GM18526 (cell line): ENCODE data around the gene FGA.

Experiments
- POLR2A ChIP-seq: IDR thresholded peaks from 3 replicates; pipeline ENCODE4 v1.6.1; 2011; ENCODE audit not compliant: insufficient read length; ENCODE audit errors: extremely low read depth

The FGA gene

GRCh38 chr4:154591890-154592289 lies 1.3 kb upstream of the FGA start:
- TF ChIP-seq POLR2A, result no peak

- TF ChIP-seq POLR2A, result no peak
Observed at GRCh38 chr4:154589296-154590197, 995 bp downstream of the FGA start.

- TF ChIP-seq POLR2A, result no peak
Observed at GRCh38 chr4:154588198-154588597, 2.3 kb downstream of the FGA start.

DNA sequence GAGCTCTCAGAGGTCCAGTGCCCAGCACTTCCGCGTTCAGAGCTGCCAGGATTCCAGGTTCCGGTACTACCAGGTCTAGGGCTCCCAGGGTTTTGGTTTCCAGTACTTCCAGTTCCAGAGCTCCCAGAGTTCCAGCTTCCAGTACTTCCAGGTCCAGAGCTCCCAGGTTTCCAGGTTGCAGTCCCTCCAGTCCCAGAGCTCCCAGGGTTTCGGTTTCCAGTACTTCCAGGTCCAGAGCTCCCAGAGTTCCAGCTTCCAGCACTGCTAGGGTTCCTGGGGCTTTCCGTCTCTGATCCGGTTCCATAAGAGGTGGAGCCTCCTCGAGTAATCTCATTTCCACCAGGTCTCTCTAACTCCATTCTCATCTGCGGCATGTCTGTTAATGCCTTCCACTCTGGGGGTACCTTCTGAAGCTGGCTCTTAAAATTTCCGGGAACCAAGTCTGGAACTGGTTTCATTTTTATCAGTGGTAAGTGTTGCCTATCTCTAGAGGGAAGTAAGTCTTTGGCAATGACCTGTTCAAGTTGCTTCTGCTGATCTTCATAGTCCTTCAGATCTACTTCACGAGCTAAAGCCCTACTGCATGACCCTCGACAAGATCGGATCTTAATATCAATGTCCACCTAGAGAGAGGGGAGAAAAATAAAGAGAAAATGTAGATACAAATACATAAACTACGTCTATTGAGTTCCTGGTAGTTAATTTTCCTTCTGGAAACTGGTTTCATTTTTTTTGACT lies 4.1 kb downstream of the FGA start:
- TF ChIP-seq POLR2A, result no peak

- TF ChIP-seq POLR2A, result no peak
Observed at GRCh38 chr4:154585369-154586018, 5.0 kb downstream of the FGA start.

DNA sequence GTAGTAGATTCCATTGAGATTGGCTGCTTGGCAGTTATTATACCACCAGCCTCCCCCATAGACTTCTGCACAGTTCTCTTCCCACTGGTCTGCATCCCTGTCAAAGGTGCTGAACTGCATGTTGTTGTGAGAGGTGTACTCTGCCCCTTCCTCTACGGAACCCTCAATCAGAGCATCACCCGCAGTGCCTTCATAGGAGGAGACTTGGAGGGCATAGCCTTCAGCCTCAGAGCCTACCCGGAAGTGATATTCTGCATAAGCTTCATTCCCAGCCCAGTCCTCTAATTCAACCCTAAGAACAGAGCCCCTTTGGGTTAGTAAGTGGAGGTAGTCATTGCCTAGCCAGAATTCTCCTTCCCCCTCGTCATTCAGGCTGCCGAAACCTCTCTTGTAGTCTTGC lies 6.3 kb downstream of the FGA start:
- TF ChIP-seq POLR2A, result no peak

DNA sequence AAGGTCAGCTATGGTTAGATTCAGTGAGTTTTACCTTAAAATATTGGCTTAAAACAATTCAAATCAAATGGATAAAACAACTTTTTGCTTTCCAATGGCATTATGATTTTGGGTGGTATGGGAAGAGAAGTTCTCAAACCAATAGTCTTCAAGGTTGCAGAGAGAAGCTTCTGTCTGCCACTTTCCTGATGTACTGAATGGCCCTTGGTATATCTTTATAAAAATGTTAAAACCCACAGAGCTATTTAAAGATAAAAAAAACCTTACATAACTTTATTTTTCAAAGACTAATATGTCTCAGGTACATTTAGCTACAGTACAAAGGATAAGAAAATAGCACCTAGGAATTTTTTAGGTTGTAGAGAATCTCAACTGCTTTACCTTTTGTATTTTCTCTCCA lies 6.9 kb downstream of the FGA start:
- TF ChIP-seq POLR2A, result no peak

DNA sequence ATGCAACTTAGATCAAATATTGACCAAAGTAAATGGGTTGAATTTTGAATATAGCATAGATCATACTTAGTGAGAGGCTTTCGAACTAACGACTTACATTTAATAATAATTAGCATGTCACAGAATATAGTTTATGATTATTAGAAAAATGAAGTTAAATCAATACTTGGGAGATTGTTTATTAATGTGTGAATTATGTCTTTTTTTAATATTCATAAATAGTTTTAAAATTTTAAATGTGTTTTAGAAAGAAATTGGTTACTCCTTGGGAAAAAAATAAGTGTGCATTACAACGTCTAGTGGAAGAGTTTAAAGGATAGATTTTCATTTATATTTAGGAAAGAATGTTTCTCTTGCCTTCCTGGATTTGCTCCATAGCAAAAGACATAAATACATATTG lies 7.3 kb downstream of the FGA start:
- no peak for TF ChIP-seq POLR2A

- no peak for TF ChIP-seq POLR2A
Observed at GRCh38 chr4:154582723-154583122, 7.8 kb downstream of the FGA start.

DNA sequence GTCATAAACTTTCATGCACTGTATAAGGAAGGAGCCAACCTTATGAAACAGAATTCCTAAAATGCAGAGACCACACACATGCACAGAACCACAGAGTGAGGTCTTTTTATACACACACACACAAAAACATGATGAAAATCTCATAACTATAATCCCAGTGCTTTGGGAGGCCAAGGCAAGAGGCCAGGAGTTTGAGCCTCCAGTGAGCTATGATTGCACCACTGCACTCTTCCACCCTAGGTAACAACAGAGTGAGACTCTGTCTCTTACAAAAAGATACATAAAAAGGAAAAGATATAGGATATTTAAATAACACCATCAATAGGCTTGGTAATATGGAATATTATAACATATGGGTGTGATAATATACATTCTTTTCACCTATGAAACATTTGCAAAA lies 10.6 kb downstream of the FGA start:
- no peak for TF ChIP-seq POLR2A

DNA sequence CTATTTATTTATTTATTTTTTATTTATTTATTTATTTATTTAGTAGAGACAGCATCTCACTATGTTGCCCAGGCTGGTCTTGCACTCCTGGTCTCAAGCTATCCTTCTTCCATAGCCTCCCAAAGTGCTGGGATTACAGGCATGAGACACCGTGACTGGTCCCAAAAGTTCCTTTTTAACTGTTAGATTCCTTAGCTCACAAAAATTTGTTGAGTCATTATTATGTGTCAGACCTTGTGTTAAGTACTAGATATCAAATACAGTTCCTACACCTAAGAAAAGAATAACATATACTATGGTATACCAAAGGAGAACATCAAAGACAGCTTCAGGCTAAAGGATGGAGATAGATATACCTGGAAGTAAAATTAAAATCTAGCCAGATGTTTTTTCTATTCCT lies 11.6 kb downstream of the FGA start:
- no peak for TF ChIP-seq POLR2A

- TF ChIP-seq POLR2A, result no peak
Observed at GRCh38 chr4:154577324-154577723, 13.2 kb downstream of the FGA start.

DNA sequence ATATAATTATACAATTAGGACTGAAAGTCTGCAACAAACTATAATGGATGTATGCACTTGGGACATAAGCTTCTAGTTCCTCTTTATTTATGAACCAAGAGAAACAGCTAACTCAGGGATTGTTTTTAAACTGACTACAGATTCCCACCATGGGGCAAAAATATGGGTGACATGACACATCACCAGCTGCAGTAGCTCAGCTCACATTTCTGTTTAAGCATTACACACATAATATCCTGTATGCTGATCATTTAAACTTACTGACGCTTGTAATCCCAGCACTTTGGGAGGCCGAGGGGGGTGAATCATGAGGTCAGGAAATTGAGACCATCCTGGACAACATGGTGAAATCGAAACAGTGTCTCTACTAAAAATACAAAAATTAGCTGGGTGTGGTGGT lies 16.2 kb downstream of the FGA start:
- no peak for TF ChIP-seq POLR2A

DNA sequence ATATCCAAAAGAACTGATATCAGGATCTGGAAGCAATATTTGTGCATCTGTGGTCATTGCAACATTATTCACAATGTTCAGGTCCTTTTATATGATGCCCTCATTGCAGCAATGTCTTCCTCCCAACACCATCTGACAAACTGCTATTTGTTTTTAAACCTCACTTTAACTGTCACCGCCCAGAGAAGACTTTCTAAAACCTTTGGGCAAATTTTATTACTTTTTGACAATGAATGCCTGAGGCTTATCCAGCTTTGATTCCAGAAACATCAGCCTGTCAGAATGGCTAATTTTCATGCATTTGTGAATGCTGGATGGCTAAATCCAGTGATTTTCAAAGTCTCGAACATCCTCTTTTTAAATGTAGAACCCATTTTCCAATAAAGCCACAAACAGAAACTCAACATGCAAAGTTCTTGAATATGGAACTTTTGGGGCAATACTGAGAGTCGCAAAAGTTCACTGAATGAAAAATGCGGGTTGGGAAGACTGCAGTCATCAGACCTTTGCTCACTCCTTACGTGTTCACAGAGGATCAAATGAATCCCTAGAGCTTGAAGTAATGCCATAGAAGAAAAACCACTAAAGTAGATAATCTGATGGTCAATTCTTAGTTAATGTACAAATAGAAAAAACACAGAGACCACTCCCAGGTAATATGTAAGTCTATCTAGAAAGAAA lies 17.2 kb downstream of the FGA start:
- no peak for TF ChIP-seq POLR2A

- TF ChIP-seq POLR2A, result no peak
Observed at GRCh38 chr4:154569584-154569983, 21.0 kb downstream of the FGA start.
